Mesendoderm (in vitro differentiated cells): ENCODE results near the gene GNG14.
A peak's percentile ranks its signal among the peaks of the same experiment; 100 is the strongest.

Experiments
- DNase-seq: peaks from one replicate; pipeline ENCODE4 v3.0.0; 2013
- H2AK5ac ChIP-seq: 2 replicates; pipeline ENCODE4 v1.6.1; 2013; ENCODE audit warnings: low read length, inconsistent platforms
- H2BK120ac ChIP-seq: 2 replicates; pipeline ENCODE4 v1.6.1; 2013; ENCODE audit warnings: low read depth, mild to moderate bottlenecking, low read length, moderate library complexity, mixed read lengths
- H2BK15ac ChIP-seq: replicated peaks from 2 replicates; pipeline ENCODE4 v1.6.1; 2013; ENCODE audit warnings: low read depth, mild to moderate bottlenecking, moderate library complexity
- H2BK5ac ChIP-seq: 2 replicates; pipeline ENCODE4 v1.6.1; 2013; ENCODE audit warnings: low read length, inconsistent platforms
- H3K18ac ChIP-seq: 2 replicates; pipeline ENCODE4 v1.6.1; 2013; ENCODE audit warnings: mild to moderate bottlenecking, low read length, mixed read lengths
- H3K23ac ChIP-seq: one replicate; pipeline ENCODE4 v1.6.1; 2013; ENCODE audit warnings: low read length
- H3K27ac ChIP-seq: 2 replicates; pipeline ENCODE4 v1.5.1; 2013; ENCODE audit warnings: low read depth, mild to moderate bottlenecking, inconsistent platforms, low read length, moderate library complexity
- H3K27me3 ChIP-seq: 2 replicates; pipeline ENCODE4 v1.6.1; 2013; ENCODE audit warnings: low read length, control low read depth, mild to moderate bottlenecking, inconsistent platforms; ENCODE audit not compliant: insufficient read depth, poor library complexity
- H3K36me3 ChIP-seq: 2 replicates; pipeline ENCODE4 v1.6.1; 2013; ENCODE audit warnings: low read length, inconsistent platforms; ENCODE audit not compliant: control insufficient read depth, insufficient read depth
- H3K4ac ChIP-seq: one replicate; pipeline ENCODE4 v1.6.1; 2013; ENCODE audit warnings: low read depth, mild to moderate bottlenecking, low read length, moderate library complexity
- H3K4me1 ChIP-seq: 2 replicates; pipeline ENCODE4 v1.6.1; 2013; ENCODE audit warnings: low read depth, low read length, inconsistent platforms; ENCODE audit not compliant: control insufficient read depth
- H3K4me2 ChIP-seq: 2 replicates; pipeline ENCODE4 v1.6.1; 2013; ENCODE audit warnings: low read length
- H3K4me3 ChIP-seq: 2 replicates; pipeline ENCODE4 v1.5.1; 2013; ENCODE audit warnings: mild to moderate bottlenecking, low read length
- H3K56ac ChIP-seq: one replicate; pipeline ENCODE4 v1.6.1; 2013; ENCODE audit warnings: low read length
- H3K79me1 ChIP-seq: 2 replicates; pipeline ENCODE4 v1.6.1; 2013; ENCODE audit warnings: low read length, inconsistent platforms
- H3K79me2 ChIP-seq: 2 replicates; pipeline ENCODE4 v1.6.1; 2013; ENCODE audit warnings: mild to moderate bottlenecking, low read length; ENCODE audit not compliant: control insufficient read depth, insufficient read depth
- H3K9ac ChIP-seq: 2 replicates; pipeline ENCODE4 v1.6.1; 2013; ENCODE audit warnings: low read length, inconsistent platforms
- H4K5ac ChIP-seq: one replicate; pipeline ENCODE4 v1.6.1; 2013; ENCODE audit warnings: low read length
- H4K8ac ChIP-seq: one replicate; pipeline ENCODE4 v1.6.1; 2013; ENCODE audit warnings: low read depth, mild to moderate bottlenecking, control low read depth, low read length, moderate library complexity
- WGBS: extraction: QIAGEN DNeasy Blood & Tissue Kit; methylation state at CpG from one replicate; pipeline ENCODE4 v1.1.7; 2013; ENCODE audit warnings: low lambda C conversion rate, missing lambda C conversion rate; ENCODE audit not compliant: insufficient coverage; ENCODE audit errors: extremely low coverage; 5-methylcytosine and 5-hydroxymethylcytosine counted together

The GNG14 gene

DNA sequence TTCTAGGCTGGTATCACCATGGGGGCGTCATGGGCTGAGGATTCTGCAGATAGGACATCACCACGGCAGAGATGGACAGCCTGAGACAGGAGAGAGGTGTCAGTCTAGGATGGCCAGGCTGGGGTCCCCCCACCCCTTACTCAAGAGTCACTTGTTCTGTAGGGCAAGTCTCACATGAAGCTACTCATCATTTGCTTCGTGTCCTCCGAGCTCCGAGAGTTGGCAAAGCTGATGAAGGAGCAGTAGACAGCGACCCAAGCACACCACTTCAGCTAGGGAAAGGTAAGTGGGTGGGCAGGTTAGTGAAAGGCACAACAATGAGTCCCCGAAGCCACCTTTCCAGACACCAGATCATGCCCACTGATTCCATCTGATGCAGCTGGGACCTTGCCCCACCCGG lies 19.5 kb upstream of the GNG14 start:
- no CpG with 5 or more reads among the region's 8 CpGs for WGBS
- H4K5ac ChIP-seq, result no peak overlapping the region
- H2BK5ac ChIP-seq, result no peak overlapping the region
- no peak overlapping the region for H2AK5ac ChIP-seq
- peak overlapping the region; percentile 82 for H3K4me2 ChIP-seq
- H3K36me3 ChIP-seq, result no peaks in the 10 kb centered on the region
- no peak overlapping the region for H3K27ac ChIP-seq
- H3K79me2 ChIP-seq, result peaks cover 8% of the 10 kb centered on the region
- H4K8ac ChIP-seq, result no peak overlapping the region
- peak overlapping the region; percentile 98 for H3K56ac ChIP-seq
- no peak overlapping the region for H3K18ac ChIP-seq
- H3K23ac ChIP-seq, result no peak overlapping the region
- no peak overlapping the region for H2BK15ac ChIP-seq
- H3K9ac ChIP-seq, result peak overlapping the region; percentile 96
- peak overlapping the region; percentile 97 for H3K4me3 ChIP-seq
- peaks cover 3% of the 10 kb centered on the region for H3K4me1 ChIP-seq
- no peak for DNase-seq
- no peak overlapping the region for H2BK120ac ChIP-seq
- H3K27me3 ChIP-seq, result no peaks in the 10 kb centered on the region
- peaks cover 18% of the 10 kb centered on the region for H3K79me1 ChIP-seq
- H3K4ac ChIP-seq, result no peak overlapping the region

DNA sequence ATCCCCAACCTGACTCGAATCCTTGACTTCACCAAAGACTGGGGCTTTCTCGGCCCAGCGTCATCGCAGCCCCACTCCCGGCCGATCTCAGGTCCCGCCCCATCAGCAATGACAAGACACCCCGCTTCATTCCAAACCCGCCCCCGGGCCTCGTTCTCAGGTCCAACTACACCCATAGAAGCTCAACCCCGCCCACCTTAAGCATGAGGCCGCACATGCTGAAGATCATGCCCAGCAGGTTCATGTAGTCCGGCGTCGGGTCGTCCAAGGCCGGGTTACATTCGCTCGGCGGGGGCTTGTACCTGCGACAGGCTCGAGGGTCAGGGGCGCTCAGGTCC lies 18.9 kb upstream of the GNG14 start:
- no peak overlapping the region for H3K18ac ChIP-seq
- H4K5ac ChIP-seq, result no peak overlapping the region
- H3K4me3 ChIP-seq, result peak overlapping the region; percentile 97
- H3K9ac ChIP-seq, result peak overlapping the region; percentile 96
- no peak overlapping the region for H2AK5ac ChIP-seq
- no peak overlapping the region for H3K27ac ChIP-seq
- peak; percentile 43 for DNase-seq
- peak overlapping the region; percentile 82 for H3K4me2 ChIP-seq
- peak overlapping the region; percentile 68 for H3K23ac ChIP-seq
- WGBS, result no CpG with 5 or more reads among the region's 24 CpGs
- no peak overlapping the region for H2BK120ac ChIP-seq
- no peak overlapping the region for H2BK15ac ChIP-seq
- H3K79me2 ChIP-seq, result peaks cover 8% of the 10 kb centered on the region
- H3K56ac ChIP-seq, result peak overlapping the region; percentile 98
- no peak overlapping the region for H2BK5ac ChIP-seq
- H3K36me3 ChIP-seq, result no peaks in the 10 kb centered on the region
- peaks cover 3% of the 10 kb centered on the region for H3K4me1 ChIP-seq
- peak overlapping the region; percentile 21 for H3K4ac ChIP-seq
- no peaks in the 10 kb centered on the region for H3K27me3 ChIP-seq
- no peak overlapping the region for H4K8ac ChIP-seq
- peaks cover 18% of the 10 kb centered on the region for H3K79me1 ChIP-seq

DNA sequence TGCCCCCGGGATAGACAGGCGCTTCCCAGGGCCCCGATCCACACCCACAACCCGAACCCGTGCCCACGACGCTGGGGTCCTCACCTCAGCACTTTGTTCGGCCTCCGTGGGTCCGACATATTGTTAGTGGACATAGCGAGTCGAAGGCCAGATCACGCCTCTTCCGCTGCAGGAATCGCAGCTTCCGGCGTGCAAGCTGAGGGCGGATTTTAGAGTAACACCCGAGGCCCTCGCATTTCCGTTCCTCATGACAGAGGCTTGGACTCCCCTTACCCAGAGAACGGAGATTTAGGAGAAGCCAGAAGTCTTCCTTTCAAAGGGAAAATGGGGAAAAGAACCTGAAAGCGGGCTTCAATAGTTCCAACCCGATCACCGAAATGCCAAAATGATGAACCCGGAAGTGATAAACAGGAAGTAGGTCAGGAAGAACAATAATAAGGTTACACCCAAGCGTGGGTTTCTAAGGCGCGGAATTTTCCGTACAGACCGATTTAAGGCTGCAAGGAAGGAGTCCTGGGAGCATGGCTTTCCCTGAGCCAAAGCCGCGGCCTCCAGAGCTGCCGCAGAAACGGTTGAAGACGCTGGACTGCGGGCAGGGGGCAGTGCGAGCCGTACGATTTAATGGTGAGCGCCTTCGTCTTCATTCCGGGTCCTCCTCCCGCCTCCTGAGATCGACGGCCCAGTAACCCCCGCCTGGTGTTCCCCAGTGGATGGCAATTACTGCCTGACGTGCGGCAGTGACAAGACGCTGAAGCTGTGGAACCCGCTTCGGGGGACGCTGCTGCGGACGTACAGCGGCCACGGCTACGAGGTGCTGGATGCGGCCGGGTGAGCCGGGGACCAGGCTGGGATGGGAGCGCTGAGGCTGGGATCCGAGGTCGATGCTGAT lies 18.3 kb upstream of the GNG14 start:
- no peaks in the 10 kb centered on the region for H3K36me3 ChIP-seq
- H3K56ac ChIP-seq, result peak overlapping the region; percentile 98
- peak overlapping the region; percentile 96 for H3K9ac ChIP-seq
- H3K23ac ChIP-seq, result peak overlapping the region; percentile 68
- peak overlapping the region; percentile 91 for H2BK5ac ChIP-seq
- H3K4me1 ChIP-seq, result peaks cover 3% of the 10 kb centered on the region
- no peak overlapping the region for H4K8ac ChIP-seq
- H3K79me1 ChIP-seq, result peaks cover 18% of the 10 kb centered on the region
- peak overlapping the region; percentile 28 for H3K4ac ChIP-seq
- no CpG with 5 or more reads among the region's 64 CpGs for WGBS
- peaks cover 8% of the 10 kb centered on the region for H3K79me2 ChIP-seq
- H2BK15ac ChIP-seq, result no peak overlapping the region
- no peak overlapping the region for H2AK5ac ChIP-seq
- H3K4me3 ChIP-seq, result peak overlapping the region; percentile 97
- H3K27ac ChIP-seq, result peak overlapping the region; percentile 76
- H3K4me2 ChIP-seq, result peak overlapping the region; percentile 82
- peak overlapping the region; percentile 96 for H4K5ac ChIP-seq
- DNase-seq, result peak; percentile 85
- H3K27me3 ChIP-seq, result no peaks in the 10 kb centered on the region
- H2BK120ac ChIP-seq, result no peak overlapping the region
- no peak overlapping the region for H3K18ac ChIP-seq

DNA sequence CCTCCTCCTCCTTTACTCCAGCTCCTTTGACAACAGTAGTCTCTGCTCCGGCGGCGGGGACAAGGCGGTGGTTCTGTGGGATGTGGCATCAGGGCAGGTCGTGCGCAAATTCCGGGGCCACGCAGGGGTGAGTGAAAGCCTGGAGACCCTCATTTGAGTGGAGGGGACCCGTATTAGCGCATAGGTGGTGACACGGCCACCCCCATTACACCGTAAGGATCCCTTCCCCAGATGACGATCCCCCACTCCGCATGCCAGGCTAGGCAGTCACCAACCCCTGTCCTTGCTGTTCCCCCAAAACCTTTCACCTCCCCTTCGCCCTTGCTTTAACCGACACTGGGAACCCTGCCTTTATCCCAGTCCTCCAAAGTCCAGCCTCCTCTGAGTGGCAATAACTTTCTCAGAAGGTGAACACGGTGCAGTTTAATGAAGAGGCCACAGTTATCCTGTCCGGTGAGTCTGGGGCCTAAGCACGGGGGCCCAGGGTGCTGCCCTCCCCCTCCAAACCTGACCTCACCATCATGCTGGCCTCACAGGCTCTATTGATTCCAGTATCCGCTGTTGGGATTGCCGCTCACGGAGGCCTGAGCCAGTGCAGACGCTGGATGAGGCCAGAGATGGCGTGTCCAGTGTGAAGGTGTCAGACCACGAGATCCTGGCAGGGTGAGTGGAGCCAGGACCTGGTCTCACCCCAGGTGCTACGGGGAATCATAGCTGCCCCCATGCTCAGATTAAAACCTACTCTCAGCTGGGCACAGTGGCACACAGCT lies 17.5 kb upstream of the GNG14 start:
- Histone ChIP-seq H3K23ac (no peak overlapping the region), H3K79me2 (peaks cover 8% of the 10 kb centered on the region), H3K27me3 (no peaks in the 10 kb centered on the region), H2BK5ac (no peak overlapping the region), H3K9ac (peak overlapping the region; percentile 96), H3K4me2 (peak overlapping the region; percentile 82), H3K4me3 (peak overlapping the region; percentile 97), H3K4ac (no peak overlapping the region), H2BK15ac (no peak overlapping the region), H3K27ac (no peak overlapping the region), H3K56ac (peak overlapping the region; percentile 98), H3K36me3 (peaks cover 2% of the 10 kb centered on the region), H3K18ac (no peak overlapping the region), H2BK120ac (no peak overlapping the region), H4K8ac (no peak overlapping the region), H2AK5ac (no peak overlapping the region), H4K5ac (no peak overlapping the region), H3K4me1 (peaks cover 3% of the 10 kb centered on the region), H3K79me1 (peaks cover 18% of the 10 kb centered on the region)
- DNase-seq, result no peak
- WGBS, result no CpG with 5 or more reads among the region's 26 CpGs

DNA sequence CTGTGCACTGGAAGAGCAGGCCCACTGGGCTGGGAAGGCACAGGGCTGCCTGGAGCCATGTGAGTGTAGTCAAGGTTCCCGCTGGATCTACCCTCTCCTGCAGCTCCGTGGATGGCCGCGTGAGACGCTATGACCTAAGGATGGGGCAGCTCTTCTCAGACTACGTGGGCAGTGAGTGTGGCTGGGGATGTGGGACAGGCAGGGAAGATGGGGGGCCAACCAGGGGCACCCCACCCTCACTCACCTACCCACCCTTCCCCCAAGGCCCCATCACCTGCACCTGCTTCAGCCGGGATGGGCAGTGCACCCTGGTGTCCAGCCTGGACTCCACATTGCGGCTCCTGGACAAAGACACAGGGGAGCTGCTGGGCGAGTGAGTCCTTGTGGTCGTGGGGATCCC lies 15.1 kb upstream of the GNG14 start:
- no peaks in the 10 kb centered on the region for H3K27me3 ChIP-seq
- H3K23ac ChIP-seq, result no peak overlapping the region
- no peak for DNase-seq
- H4K5ac ChIP-seq, result no peak overlapping the region
- no peak overlapping the region for H2BK15ac ChIP-seq
- H3K18ac ChIP-seq, result no peak overlapping the region
- H3K4me2 ChIP-seq, result no peak overlapping the region
- H2BK120ac ChIP-seq, result no peak overlapping the region
- H2AK5ac ChIP-seq, result no peak overlapping the region
- no peak overlapping the region for H3K27ac ChIP-seq
- H2BK5ac ChIP-seq, result no peak overlapping the region
- no peak overlapping the region for H3K4ac ChIP-seq
- peaks cover 10% of the 10 kb centered on the region for H3K36me3 ChIP-seq
- no peaks in the 10 kb centered on the region for H3K4me1 ChIP-seq
- H3K4me3 ChIP-seq, result no peak overlapping the region
- H3K79me2 ChIP-seq, result peaks cover 5% of the 10 kb centered on the region
- H3K56ac ChIP-seq, result no peak overlapping the region
- H3K79me1 ChIP-seq, result peaks cover 10% of the 10 kb centered on the region
- WGBS, result no CpG with 5 or more reads among the region's 10 CpGs
- H3K9ac ChIP-seq, result no peak overlapping the region
- no peak overlapping the region for H4K8ac ChIP-seq
